NB4 (cell line): ENCODE data around the gene SH3PXD2A.
"Not testable (repeated sequence)": the region's sequence is repeated elsewhere in the genome, so short reads cannot be mapped to it uniquely, and the experiment has no call there.

Experiments
- DNase-seq: peaks from one replicate; pipeline ENCODE4 v3.0.0; 2010; ENCODE audit warnings: low read depth
- H3K4me3 ChIP-seq: one replicate; pipeline ENCODE4 v1.5.1; 2011; ENCODE audit warnings: mild to moderate bottlenecking, low read depth, low read length, moderate library complexity
- MYC ChIP-seq: IDR thresholded peaks from 2 replicates; pipeline ENCODE4 v1.6.1; 2011; ENCODE audit warnings: low read depth, low read length
- POLR2A ChIP-seq: IDR thresholded peaks from 2 replicates; pipeline ENCODE4 v1.6.1; 2011; ENCODE audit warnings: mild to moderate bottlenecking; ENCODE audit not compliant: insufficient read length; ENCODE audit errors: extremely low read depth
- TF ChIP-seq, protein P1 (sequence below): IDR thresholded peaks from one replicate; pipeline ENCODE4 v1.5.1; 2012; ENCODE audit warnings: low read depth, low read length
- TF ChIP-seq, protein P2 (sequence below): IDR thresholded peaks from 2 replicates; pipeline ENCODE4 v1.6.1; 2011; ENCODE audit warnings: low read depth, low read length

The SH3PXD2A gene

DNA sequence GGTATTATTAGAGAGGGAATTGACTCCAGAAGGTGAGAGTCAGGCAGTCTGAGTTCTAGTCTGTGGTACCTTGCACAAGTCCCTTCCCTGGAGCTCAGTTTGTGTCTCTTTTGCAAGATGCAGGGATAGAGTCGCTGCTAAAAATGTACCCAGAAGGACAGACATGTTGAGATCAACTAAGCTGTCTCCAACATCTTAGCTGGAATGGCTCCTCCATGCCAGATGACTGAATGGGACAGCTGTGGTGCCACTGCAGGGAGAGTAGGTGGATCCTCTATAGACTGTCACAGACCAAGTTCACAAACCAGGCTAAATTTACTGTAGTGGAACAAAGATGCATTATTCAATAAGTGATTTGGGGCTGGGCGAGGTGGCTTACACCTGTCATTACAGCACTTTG, 241.8 kb downstream of the SH3PXD2A start:
- DNase-seq: no peak
- TF ChIP-seq MYC (no peak), POLR2A (no peak)
- TF ChIP-seq, protein P1, sequence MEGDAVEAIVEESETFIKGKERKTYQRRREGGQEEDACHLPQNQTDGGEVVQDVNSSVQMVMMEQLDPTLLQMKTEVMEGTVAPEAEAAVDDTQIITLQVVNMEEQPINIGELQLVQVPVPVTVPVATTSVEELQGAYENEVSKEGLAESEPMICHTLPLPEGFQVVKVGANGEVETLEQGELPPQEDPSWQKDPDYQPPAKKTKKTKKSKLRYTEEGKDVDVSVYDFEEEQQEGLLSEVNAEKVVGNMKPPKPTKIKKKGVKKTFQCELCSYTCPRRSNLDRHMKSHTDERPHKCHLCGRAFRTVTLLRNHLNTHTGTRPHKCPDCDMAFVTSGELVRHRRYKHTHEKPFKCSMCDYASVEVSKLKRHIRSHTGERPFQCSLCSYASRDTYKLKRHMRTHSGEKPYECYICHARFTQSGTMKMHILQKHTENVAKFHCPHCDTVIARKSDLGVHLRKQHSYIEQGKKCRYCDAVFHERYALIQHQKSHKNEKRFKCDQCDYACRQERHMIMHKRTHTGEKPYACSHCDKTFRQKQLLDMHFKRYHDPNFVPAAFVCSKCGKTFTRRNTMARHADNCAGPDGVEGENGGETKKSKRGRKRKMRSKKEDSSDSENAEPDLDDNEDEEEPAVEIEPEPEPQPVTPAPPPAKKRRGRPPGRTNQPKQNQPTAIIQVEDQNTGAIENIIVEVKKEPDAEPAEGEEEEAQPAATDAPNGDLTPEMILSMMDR: no peak
- TF ChIP-seq, protein P2, sequence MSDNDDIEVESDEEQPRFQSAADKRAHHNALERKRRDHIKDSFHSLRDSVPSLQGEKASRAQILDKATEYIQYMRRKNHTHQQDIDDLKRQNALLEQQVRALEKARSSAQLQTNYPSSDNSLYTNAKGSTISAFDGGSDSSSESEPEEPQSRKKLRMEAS: no peak
- H3K4me3 ChIP-seq: no peak overlapping the region

DNA sequence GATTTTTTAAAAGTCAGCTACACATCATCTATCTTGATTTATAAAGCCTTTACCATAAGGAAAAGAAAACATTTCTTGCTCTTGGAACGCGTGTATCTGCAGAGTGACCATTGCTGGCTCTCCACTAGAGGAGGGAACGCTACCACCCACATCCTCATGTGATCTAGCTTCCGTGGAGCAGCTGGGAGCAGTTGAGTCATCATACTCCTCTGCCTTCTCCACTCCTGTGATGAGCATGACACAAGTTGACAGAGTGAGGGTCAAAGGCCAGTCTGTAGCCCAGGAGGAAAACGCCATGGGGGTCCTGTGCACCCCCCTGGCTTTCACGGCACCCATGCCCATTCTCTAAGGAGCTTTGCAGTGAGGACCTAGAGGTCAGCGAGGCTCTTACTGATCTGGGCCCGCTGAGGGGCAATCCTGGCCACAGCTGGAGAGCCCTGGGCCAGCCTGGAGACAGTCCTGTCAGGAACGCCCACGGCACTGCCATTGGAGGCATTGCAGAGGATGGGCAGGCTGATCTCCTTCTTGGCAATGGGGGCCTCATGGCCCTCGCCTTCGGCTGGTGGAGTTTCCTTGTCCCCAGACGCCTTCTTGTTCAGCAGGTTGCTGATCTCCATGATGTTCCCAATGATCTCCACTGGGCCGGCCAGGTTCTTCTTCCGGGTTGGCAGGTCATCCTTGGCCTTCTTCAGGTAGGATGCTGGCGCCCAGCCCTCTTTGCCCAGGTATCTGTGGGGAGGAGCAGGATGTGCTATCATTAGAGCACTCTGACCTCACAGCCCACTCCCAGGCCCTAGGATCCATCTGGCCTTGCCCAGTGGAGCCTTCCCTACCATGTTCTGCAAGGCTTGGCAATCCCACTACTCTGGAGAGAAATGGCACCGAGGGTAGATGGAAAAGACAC, 242.7 kb downstream of the SH3PXD2A start:
- H3K4me3 ChIP-seq: no peak overlapping the region
- no peak for TF ChIP-seq MYC
- no peak for TF ChIP-seq POLR2A
- TF ChIP-seq, protein P1: no peak
- TF ChIP-seq, protein P2: no peak
- DNase-seq: no peak

DNA sequence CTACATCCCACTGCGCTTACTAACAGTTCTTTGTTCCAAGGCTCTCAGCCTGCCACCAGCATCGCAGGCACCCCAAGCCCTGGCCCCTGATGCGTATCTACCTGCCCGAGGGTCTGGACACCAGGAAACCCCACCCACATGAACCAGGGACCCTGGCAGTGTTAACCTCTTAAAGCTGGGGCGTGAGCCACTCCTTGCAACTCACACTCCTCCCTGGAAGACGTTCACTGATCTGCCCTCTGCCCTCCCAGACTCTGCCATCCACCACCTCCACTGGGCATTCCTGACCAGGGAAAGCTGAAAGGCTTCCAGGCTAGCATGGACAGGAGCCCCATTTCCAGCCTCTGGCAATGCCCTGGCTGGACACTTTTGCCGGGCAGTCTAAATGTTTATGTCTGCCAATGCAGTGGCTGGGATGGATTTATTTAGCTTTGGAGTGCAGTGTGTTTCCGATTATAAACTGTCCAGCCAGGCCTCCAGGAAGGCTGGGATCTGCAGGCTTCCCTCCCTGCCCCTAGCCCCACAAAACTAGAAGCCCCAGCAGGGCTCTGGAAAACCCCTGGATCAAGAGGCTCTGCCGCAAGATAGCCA, 244.4 kb downstream of the SH3PXD2A start:
- DNase-seq: no peak
- TF ChIP-seq, protein P1: no peak
- no peak for TF ChIP-seq MYC
- TF ChIP-seq, protein P2: no peak
- no peak for TF ChIP-seq POLR2A
- no peak overlapping the region for H3K4me3 ChIP-seq

DNA sequence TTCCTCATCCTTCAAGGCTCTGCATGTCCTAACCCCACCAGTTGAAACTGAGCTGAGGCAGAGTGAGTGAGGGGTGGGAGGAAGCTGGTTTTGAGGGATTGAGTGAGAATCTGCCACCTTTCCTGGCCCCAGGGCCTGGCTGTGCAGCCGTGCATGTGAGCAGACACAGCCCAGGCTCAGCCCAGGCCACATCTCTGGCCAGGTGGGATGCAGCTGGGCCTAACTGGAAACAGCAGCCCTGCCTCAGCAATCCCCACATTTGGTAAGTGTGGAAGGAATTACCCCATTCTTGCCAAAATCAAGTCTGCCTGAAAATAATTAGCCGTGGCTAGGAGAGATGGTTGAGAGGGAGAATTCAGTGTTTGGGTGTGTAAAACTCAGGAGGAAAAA, 245.3 kb downstream of the SH3PXD2A start:
- H3K4me3 ChIP-seq: no peak overlapping the region
- DNase-seq: no peak
- TF ChIP-seq, protein P2: no peak
- TF ChIP-seq POLR2A: no peak
- TF ChIP-seq, protein P1: no peak
- TF ChIP-seq MYC: no peak

DNA sequence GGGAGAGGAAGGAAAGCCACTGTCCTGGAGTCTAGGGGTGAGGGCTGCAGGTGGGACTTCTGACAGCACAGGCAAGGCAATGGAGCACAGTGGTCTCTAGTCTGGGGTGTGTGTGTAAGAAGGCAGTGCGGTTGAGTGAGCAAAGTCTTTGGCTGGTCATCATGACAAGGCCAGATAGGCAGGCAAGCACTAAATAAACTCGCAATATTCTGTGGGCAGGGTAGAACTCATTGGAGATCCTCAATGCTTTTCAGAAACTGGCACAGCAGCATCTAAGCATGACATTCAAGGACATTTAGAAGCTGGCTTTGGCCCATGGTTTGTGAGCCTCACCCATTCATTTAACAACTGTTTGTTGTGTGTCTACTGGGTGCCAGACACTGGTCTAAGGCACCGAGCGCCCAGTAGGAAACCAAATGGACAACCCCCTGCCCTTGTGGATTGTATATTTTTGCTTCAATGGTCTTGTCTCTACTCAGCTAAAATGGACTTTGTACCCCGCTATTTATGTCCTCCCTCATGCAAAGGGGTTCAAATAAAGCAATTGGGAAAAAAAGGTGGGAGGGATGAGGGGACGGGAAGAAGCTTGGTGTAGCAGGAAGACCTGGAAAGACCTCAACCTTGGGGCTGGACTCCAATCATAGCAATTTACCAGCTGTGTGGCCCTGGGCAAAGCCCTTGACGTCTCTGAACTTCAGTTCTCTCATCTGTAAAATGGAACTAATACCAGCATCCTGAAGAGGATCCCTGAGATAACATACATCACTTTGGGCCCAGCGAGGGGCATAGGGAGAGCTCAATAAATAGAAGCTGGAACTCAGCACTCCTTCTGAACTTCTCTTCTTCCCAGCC, 245.9 kb downstream of the SH3PXD2A start:
- DNase-seq: no peak
- H3K4me3 ChIP-seq: no peak overlapping the region
- TF ChIP-seq POLR2A (no peak), MYC (no peak)
- TF ChIP-seq, protein P1: no peak
- TF ChIP-seq, protein P2: no peak

DNA sequence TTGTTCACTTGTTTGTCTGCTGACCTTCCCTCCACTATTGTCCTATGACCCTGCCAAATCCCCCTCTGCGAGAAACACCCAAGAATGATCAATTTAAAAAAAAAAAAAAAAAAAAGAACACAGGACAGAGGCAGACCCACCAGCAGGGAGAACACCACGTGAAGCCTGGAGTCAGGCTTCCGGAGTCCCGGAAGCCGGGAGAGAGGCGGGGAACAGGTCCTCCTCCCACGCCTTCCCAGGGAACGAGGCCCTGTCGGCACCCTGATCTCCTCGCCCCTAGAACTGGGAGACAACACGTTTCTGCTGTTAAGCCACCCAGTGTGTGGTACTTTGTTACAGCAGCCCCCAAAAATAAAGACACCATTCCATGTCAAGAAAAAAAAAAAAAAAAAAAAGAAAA, 247.3 kb downstream of the SH3PXD2A start:
- not testable (repeated sequence) for H3K4me3 ChIP-seq, DNase-seq

DNA sequence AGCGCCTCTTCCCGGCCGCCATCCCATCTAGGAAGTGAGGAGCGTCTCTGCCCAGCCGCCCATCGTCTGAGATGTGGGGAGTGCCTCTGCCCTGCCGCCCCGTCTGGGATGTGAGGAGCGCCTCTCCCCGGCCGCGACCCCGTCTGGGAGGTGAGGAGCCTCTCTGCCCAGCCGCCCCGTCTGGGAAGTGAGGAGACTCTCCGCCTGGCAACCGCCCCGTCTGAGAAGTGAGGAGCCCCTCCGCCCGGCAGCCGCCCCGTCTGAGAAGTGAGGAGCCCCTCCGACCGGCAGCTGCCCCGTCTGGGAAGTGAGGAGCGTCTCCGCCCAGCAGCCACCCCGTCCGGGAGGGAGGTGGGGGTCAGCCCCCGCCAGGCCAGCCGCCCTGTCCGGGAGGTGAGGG, 248.3 kb downstream of the SH3PXD2A start:
- not testable (repeated sequence) for H3K4me3 ChIP-seq, DNase-seq

DNA sequence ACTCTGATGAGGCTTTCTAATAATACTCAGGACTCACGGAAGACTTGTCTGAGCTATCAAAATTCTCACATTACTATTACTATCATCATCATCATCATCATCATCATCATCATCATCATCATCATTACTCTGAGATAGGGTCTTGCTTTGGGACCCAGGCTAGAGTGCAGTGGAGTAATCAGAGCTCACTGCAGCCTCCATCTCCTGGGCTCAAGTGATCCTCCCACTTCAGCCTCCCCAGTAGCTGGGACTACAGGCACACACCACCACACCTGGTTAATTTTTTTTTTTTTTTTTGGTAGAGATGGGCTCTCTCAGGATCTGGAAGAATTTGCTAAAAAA, 249.3 kb downstream of the SH3PXD2A start:
- H3K4me3 ChIP-seq, DNase-seq: not testable (repeated sequence)
